NCI-H2029 (cell line): ENCODE results near the gene LCP1.

Source experiments
- DNase-seq: peaks from one replicate; lab custom pipeline; 2025; lab: John Stamatoyannopoulos, UW

Gene LCP1

DNA sequence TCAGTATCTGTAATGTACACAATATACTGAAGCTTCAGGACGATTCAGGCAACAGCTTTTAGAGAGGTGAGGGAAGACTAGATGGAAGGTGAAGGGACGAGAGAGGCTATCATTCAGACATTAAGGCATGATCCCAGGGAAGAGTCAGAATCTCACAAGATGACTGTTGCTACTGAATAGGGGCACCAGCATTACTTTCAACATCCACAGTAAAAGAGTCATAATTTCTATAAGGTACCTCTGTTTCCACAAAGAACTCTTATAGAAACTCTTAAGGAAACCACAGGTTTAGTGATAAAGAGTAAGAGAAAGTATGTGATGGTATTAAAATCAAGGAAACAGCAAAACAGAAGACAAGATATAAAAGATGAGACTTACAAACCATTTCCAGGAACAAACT, 23.0 kb downstream of the LCP1 start:
- no peak for DNase-seq

DNA sequence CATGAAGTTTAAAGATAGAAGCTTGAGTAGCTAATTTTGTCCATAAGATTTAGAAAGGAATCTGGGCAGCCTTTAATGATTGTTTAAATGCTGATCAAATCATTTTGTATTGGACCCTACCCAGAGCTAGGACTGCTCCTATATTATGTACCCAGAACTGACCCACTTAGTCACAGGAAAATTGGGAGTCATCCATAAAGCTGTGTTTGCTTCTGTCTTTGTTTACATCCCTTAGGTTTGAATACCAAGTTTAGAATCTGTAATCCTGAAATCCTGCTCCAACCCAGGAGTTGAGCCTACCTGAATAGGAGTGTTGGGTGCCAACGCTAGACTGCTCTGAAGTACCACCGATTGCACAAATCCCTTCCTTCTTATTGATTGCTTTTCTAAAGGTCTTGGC, 23.8 kb downstream of the LCP1 start:
- DNase-seq, result no peak

DNA sequence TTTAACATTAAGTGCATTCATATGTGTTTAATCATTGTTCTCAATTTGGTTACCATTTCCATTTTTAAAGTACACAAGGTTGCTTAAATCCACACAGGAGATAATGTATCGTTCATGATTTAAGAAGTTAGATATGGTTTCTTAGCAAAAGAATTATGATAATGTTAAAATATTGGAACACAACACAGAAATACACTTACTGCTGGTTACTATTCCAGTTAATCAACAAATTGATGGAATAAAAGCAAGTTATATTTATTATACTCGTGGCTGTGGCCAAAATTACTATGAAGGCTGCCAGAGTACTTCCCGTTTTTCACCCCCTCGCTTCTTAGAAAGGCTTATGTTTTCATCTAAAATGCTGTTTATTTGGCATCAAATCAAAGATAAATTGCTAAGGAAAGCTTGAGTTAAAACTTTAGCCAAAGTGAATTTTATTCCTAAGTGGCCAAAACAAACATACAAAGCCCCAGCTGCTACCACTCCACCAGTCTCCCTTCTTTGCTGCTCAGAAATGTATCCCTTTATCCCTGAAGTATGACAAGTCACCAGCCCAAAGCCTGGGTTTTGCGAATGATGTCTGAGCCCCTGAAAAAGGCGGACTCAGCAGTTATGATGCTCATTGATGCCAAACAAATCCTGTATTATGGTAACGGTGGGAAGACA, 27.7 kb downstream of the LCP1 start:
- DNase-seq, result no peak

DNA sequence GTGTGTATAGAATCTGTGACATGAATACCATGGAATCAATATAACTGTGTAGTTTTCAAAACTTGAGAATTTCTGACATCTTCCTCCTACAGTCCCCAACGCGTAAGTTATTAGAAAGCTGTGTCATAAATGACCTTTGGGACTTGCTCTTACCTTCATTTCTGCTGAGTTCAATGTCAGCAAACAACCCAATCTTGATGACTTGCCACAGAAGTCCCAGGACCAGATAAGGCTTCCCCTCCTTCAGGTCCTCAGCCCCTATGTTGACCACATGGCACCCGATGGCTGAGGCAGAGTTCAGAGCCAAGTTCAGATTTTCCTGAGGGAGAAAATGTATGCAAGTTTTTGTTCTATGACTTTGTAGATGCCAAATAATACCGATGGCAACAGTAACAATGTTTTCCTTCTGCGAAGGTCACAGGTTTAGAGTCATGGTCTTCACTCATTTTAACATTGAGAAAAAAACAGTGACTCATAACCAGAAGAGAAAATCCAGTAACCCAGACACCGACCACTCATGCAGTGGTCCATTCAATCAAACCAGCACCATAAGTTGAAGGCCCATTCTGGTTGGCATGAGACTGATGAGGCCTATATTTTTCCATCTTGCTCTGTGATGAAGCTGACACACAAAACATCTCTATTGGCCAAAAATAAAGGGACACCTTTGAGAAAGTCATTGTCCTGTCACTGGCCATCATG, 29.2 kb downstream of the LCP1 start:
- no peak for DNase-seq

DNA sequence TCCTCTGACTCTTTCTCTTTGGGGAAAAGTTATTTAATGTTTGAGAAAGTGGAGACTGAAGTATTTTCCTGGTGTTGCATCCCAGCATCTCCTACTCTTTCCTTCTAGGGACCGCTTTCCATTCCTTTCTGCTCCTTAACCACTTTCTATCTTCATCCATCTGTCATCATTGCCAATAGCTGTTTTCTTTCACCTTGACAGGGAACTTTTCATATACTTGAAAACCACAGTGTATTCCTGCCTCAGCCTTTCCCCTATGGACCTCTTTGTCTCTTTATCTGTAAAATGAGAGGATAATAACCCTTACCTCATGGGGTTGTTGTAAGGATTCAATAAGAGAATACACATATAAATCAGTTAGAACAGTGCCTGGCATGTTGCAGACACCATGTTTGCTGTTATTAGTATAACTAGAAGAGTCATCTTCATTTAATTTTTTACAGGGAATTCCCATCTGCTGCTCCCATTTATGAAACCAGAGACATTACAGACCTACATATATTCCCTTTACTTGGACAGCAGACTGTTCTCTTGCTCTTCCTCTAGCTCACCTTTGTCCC, 31.8 kb downstream of the LCP1 start:
- DNase-seq, result no peak

GRCh38 chr13:46149272-46150133, 32.5 kb downstream of the LCP1 start:
- no peak for DNase-seq

GRCh38 chr13:46146898-46147297, 35.1 kb downstream of the LCP1 start:
- DNase-seq, result no peak

DNA sequence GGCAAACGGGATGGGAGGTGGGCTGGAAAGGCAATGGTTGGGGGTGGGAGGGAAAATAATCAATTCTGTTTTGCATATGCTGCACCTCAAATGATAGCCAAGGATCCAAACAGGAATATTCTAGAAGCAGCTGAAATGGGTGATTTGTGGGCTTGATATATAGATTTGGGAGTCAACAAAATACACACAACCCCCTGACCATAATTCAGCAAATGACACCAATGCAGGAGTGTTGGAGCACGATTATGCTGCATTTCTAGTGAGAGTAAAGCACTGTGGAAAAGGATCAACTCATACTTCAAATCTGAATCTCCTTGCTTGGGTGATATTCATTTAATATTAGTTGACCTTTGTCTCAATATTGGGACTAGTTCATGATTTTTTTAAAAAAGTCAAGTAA, 36.0 kb downstream of the LCP1 start:
- DNase-seq, result no peak

- no peak for DNase-seq
Measured at GRCh38 chr13:46145135-46145534, 36.8 kb downstream of the LCP1 start.

- DNase-seq, result no peak
Measured at GRCh38 chr13:46143184-46143701, 38.7 kb downstream of the LCP1 start.

DNA sequence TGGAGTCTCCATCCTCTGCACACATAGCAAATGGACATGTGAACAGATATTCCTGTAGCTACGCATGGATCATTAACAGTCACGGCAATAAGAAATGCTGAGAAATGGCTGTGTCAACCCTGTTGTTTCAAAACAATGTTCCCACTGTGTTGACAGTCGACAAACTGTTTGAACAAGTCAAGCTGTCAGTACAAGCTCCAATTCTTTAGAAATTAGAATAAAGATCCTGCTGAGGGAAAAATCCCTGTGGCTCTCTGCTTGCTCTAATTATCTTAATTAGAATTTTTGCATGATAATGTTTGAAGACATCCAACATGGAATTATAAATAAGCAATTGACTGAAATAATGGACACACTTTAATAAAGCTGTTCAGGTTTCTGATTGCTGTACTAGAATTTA, 39.2 kb downstream of the LCP1 start:
- no peak for DNase-seq

DNA sequence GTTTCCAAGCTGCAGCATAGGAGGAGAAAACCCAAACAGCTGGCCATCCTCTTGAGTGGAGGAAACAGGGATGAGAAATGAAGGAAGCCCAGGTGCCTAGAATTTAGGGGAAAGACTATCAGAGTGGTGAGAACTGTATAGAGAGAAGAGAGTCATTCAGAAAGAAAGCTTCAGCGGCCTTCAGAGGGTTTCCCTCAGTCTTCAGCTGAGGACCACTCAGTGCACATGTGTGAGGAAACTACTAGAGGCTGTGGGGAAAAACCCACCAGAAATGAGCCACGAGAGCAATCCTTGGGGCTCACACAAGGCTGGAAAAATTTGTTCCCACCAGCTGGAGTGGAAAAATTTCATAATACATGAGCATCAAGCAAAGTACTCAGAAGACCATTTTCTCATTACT, 41.9 kb downstream of the LCP1 start:
- DNase-seq, result no peak

GRCh38 chr13:46137627-46138317, 44.2 kb downstream of the LCP1 start:
- no peak for DNase-seq

GRCh38 chr13:46136688-46137087, 45.3 kb downstream of the LCP1 start:
- no peak for DNase-seq

- peak; percentile 83 for DNase-seq
Measured at GRCh38 chr13:46134961-46135522, 46.9 kb downstream of the LCP1 start.

DNA sequence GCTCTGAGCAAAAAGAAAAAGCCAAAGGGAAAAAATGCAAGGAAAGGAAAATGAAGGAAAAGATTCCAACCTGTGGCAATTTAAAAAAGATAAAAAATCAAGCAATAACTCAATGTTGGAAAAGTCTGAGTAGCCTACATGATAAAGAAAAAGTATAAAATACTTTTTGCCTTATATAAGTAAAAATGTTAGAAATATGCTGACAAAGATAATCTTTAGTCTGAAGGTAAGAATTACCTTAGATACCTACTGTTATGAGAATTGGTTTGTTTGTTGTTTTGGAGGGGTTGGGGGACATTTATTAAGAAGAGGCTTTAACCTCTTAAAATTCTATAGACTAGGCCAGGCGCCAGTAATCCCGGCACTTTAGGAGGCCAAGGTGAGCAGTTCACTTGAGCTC, 47.5 kb downstream of the LCP1 start:
- no peak for DNase-seq

GRCh38 chr13:46132109-46132508, 49.9 kb downstream of the LCP1 start:
- DNase-seq, result no peak

- DNase-seq, result no peak
Measured at GRCh38 chr13:46131705-46132104, 50.3 kb downstream of the LCP1 start.

DNA sequence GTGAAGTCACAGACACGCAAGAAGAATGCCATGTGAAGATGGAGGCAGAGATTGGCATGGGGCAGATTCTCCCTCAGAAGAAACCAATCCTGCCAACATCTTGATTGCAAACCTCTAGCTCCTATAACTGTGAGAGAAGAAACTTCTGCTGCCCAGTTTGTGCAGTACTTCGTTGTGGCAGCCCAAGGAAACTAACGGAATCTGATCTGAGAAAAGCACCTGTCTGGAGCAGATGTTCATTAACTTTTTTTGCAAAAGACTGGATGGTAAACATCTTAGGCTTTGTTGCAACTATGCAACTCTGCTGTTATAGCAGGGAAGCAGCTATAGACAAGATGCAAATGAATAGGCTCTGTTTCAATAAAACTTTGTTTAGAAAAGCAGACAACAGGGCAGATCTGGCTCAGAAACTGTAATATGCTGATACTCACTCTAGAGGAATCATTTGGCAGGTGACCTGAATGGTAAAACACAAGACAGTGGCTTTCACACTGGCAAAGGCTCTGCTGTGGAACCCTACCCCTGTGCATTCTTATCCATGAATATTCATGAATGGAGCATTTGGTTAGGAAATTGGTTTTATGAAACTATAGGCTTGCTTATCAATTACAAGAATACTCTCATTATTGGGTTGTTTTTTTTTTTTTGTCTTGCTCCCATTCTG, 51.9 kb downstream of the LCP1 start:
- DNase-seq, result no peak

GRCh38 chr13:46129124-46129523, 52.9 kb downstream of the LCP1 start:
- no peak for DNase-seq
